B cell (primary cell): ENCODE measurements around the gene OAT. TPM values are rescaled to one million over a fixed set of nuclear protein-coding genes. Genes with fewer than 3 reads are reported as not detected.
A peak's percentile ranks its signal among the peaks of the same experiment; 100 is the strongest.

ENCODE experiments used
- ATAC-seq: fragments of 200-7000 bp; cut with Tn5 transposase; one replicate; pipeline ENCODE4 v1.10.0; 2021; ENCODE audit warnings: low read depth, mild to moderate bottlenecking, moderate number of reproducible peaks, moderate library complexity
- CTCF ChIA-PET: fragments of 350-600 bp; sonication (Branson Sonifier 250); formaldehyde crosslinking; loops from one replicate; lab custom pipeline; 2021; ENCODE audit warnings: antibody characterized with exemption, inconsistent platforms; lab: Charles Lee
- POLR2A ChIA-PET: fragments of 350-600 bp; sonication (Branson Sonifier 250); formaldehyde crosslinking; loops from one replicate; lab custom pipeline; 2021; ENCODE audit warnings: antibody characterized with exemption; lab: Charles Lee
- DNase-seq: peaks from one replicate; pipeline ENCODE4 v3.0.0; 2013
- H2AFZ ChIP-seq: 2 replicates; pipeline ENCODE4 v1.6.1; 2012; ENCODE audit warnings: mild to moderate bottlenecking, low read depth, low read length; ENCODE audit not compliant: insufficient read depth, poor library complexity, severe bottlenecking
- H3K27ac ChIP-seq, 2 donors: 1 replicate in 1 of 2; 2 replicates in 1 of 2; pipeline ENCODE4 v1.5.1; 2012 to 2013; ENCODE audit warnings: low read length in 2 of 2, mild to moderate bottlenecking in 2 of 2, moderate library complexity in 1 of 2
- H3K27me3 ChIP-seq, 4 experiments: fragments of 200-600 bp in 1 of 4; sonication (generic) in 1 of 4; replicated peaks in 1 of 4; 1 replicate in 2 of 4; 2 replicates in 2 of 4; pipeline versions ENCODE4 v1.6.1 to v1.7.0; 2013 to 2016; ENCODE audit warnings: low read length in 3 of 4, mild to moderate bottlenecking in 2 of 4, mixed read lengths in 1 of 4, moderate library complexity in 1 of 4; ENCODE audit not compliant: insufficient read depth in 4 of 4, control insufficient read depth in 3 of 4; ENCODE audit errors: control extremely low read depth in 1 of 4
- H3K36me3 ChIP-seq, 2 experiments: replicated peaks in 1 of 2; 1 replicate in 1 of 2; 2 replicates in 1 of 2; pipeline versions ENCODE4 v1.6.1 to v1.7.1; 2013; ENCODE audit warnings: low read length in 1 of 2; ENCODE audit not compliant: insufficient read depth in 2 of 2, control insufficient read depth in 1 of 2; ENCODE audit errors: control extremely low read depth in 1 of 2, extremely low read depth in 1 of 2
- H3K4me1 ChIP-seq, 2 donors: fragments of 200-600 bp in 1 of 2; sonication (generic) in 1 of 2; 1 replicate in 1 of 2; 2 replicates in 1 of 2; pipeline versions ENCODE4 v1.5.1 to v1.6.1; 2013 to 2017; ENCODE audit warnings: low read length in 2 of 2; ENCODE audit not compliant: control insufficient read depth in 2 of 2, insufficient read depth in 2 of 2
- H3K4me2 ChIP-seq: replicated peaks from 2 replicates; pipeline ENCODE3; 2012; ENCODE audit warnings: mild to moderate bottlenecking, low read depth, low read length; ENCODE audit not compliant: poor library complexity, severe bottlenecking
- H3K4me3 ChIP-seq, 5 experiments: fragments of 200-600 bp in 1 of 5; sonication (generic) in 1 of 5; 1 replicate in 3 of 5; 2 replicates in 2 of 5; pipeline versions ENCODE4 v1.5.1 to v1.7.0; 2011 to 2016; ENCODE audit warnings: low read length in 4 of 5, mild to moderate bottlenecking in 4 of 5, low read depth in 2 of 5, control low read depth in 1 of 5, moderate library complexity in 1 of 5; ENCODE audit not compliant: insufficient read depth in 1 of 5; ENCODE audit errors: control extremely low read depth in 1 of 5, extremely low read depth in 1 of 5
- H3K79me2 ChIP-seq: fragments of 200-600 bp; sonication (generic); one replicate; pipeline ENCODE4 v1.6.0; 2016; ENCODE audit warnings: low read length; ENCODE audit not compliant: control insufficient read depth, insufficient read depth
- H3K9ac ChIP-seq: fragments of 200-600 bp; sonication (generic); 2 replicates; pipeline ENCODE4 v1.6.1; 2017; ENCODE audit warnings: mild to moderate bottlenecking, low read length, moderate library complexity
- H3K9me3 ChIP-seq, 3 donors: one replicate each; pipeline versions ENCODE4 v1.6.1 to v1.7.1; 2013; ENCODE audit warnings: low read length in 2 of 3; ENCODE audit not compliant: control insufficient read depth in 2 of 3, insufficient read depth in 1 of 3; ENCODE audit errors: control extremely low read depth in 1 of 3
- H4K20me1 ChIP-seq: 2 replicates; pipeline ENCODE4 v1.6.0; 2012; ENCODE audit warnings: mild to moderate bottlenecking, low read length; ENCODE audit not compliant: insufficient read depth, control insufficient read depth, poor library complexity, severe bottlenecking
- H3K27ac Mint-ChIP-seq: one replicate; pipeline ENCODE4 v1.8.0; 2021; ENCODE audit warnings: mixed read lengths
- H3K27me3 Mint-ChIP-seq: one replicate; pipeline ENCODE4 v1.8.0; 2021; ENCODE audit warnings: mixed read lengths
- H3K4me1 Mint-ChIP-seq: one replicate; pipeline ENCODE4 v1.8.0; 2021; ENCODE audit warnings: mixed read lengths
- H3K4me3 Mint-ChIP-seq: one replicate; pipeline ENCODE4 v1.8.0; 2021; ENCODE audit warnings: mixed read lengths
- H3K9me3 Mint-ChIP-seq: one replicate; pipeline ENCODE4 v1.8.0; 2022; ENCODE audit warnings: mixed read lengths; ENCODE audit not compliant: insufficient read depth
- EZH2 ChIP-seq: IDR thresholded peaks from 2 replicates; pipeline ENCODE4 v1.6.1; 2012; ENCODE audit warnings: borderline replicate concordance, low read depth, mild to moderate bottlenecking, moderate library complexity, low read length; ENCODE audit not compliant: insufficient read depth, poor library complexity, severe bottlenecking
- WGBS: methylation state at CpG from one replicate; pipeline ENCODE4 v1.1.5; 2013; ENCODE audit warnings: missing lambda C conversion rate; ENCODE audit not compliant: insufficient coverage; 5-methylcytosine and 5-hydroxymethylcytosine counted together
- intact Hi-C: fragments of 100-400 bp; cut with micrococcal nuclease; formaldehyde crosslinking; loops from one replicate; pipeline ENCODE4 v1.10.0; 2022
- polyA plus RNA-seq: library from polyadenylated mRNA; depleted of rRNA; stranded (reverse); fragments of >200 nt; gene quantifications from 2 replicates; pipeline ENCODE4 v1.2.3, GENCODE V29; 2012
- total RNA-seq, 2 donors: library from RNA; stranded (reverse); fragments of 120-200 nt in 1 of 2; gene quantifications; 1 replicate in 1 of 2; 2 replicates in 1 of 2; pipeline versions ENCODE4 v1.2.3 to v1.2.4, GENCODE V29; 2013 to 2022
- TF ChIP-seq, protein P1 (sequence below): fragments of 200-600 bp; IDR thresholded peaks from one replicate; pipeline ENCODE4 v1.8.0; 2022; ENCODE audit warnings: antibody characterized with exemption, mild to moderate bottlenecking

The OAT gene
- total and polyA plus RNA-seq, 2 donors (not counting 1 experiment from before 2014, with no cell fraction given) = 13.9 to 20.1 TPM

GRCh38 chr10:124388823-124389612 is 29.7 kb downstream of the OAT start:
- Histone ChIP-seq H3K4me3 (peak overlapping the region in 4 of 5 experiments; percentile 38 to 75 (median 57)), H3K27ac (no peak overlapping the region), H3K27me3 (peaks cover 0 to 3% (median under 1%) of the 10 kb centered on the region in 4 experiments), H2AFZ (peak overlapping the region; percentile 96), H3K36me3 (no peaks in the 10 kb centered on the region), H3K4me1 (peaks cover 4 to 13% of the 10 kb centered on the region in 2 donors), H3K79me2 (no peaks in the 10 kb centered on the region), H4K20me1 (no peaks in the 10 kb centered on the region), H3K4me2 (peak overlapping the region; percentile 98), H3K9me3 (peaks cover 0 to 7% (median 4%) of the 10 kb centered on the region in 3 donors), H3K9ac (peak overlapping the region; percentile 69)
- POLR2A ChIA-PET = interaction anchor here (0.8 to 1.6 kb wide), 5 partner anchors 236 to 412 kb away, joined by 3 to 18 read pairs (median 3); partner anchors contain the start of genes ABRAXAS2 and CHST15
- WGBS = 10% methylated on average over 68 of the region's 74 CpGs
- DNase-seq (peak; percentile 94), ATAC-seq (peak; percentile 99)
- Mint-ChIP-seq H3K9me3 (peaks cover 7% of the 10 kb centered on the region), H3K4me3 (peak overlapping the region; percentile 61), H3K27me3 (peaks cover 6% of the 10 kb centered on the region), H3K4me1 (peaks cover 5% of the 10 kb centered on the region), H3K27ac (no peak overlapping the region)
- TF ChIP-seq EZH2 = no peak
- TF ChIP-seq, protein P1, sequence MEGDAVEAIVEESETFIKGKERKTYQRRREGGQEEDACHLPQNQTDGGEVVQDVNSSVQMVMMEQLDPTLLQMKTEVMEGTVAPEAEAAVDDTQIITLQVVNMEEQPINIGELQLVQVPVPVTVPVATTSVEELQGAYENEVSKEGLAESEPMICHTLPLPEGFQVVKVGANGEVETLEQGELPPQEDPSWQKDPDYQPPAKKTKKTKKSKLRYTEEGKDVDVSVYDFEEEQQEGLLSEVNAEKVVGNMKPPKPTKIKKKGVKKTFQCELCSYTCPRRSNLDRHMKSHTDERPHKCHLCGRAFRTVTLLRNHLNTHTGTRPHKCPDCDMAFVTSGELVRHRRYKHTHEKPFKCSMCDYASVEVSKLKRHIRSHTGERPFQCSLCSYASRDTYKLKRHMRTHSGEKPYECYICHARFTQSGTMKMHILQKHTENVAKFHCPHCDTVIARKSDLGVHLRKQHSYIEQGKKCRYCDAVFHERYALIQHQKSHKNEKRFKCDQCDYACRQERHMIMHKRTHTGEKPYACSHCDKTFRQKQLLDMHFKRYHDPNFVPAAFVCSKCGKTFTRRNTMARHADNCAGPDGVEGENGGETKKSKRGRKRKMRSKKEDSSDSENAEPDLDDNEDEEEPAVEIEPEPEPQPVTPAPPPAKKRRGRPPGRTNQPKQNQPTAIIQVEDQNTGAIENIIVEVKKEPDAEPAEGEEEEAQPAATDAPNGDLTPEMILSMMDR = peak; percentile 97
- intact Hi-C loops = loop anchor here (1.0 to 5.0 kb wide), 5 partner anchors 14 to 816 kb away; partner anchors contain the start of gene CHST15
- CTCF ChIA-PET = interaction anchor here (0.6 to 12.0 kb wide), 62 partner anchors 8 to 806 kb away, joined by 3 to 365 read pairs (median 4); partner anchors contain the start of gene CHST15
